NCI-H2171 treated with DMSO at 0.1 percent for 48 hours (cell line): ENCODE results near the gene ZNF74.
A peak's percentile ranks its signal among the peaks of the same experiment; 100 is the strongest.
"Not testable (repeated sequence)": the region's sequence is repeated elsewhere in the genome, so short reads cannot be mapped to it uniquely, and the experiment has no call there.

Experiments
- DNase-seq: peaks from one replicate; lab custom pipeline; 2025; lab: John Stamatoyannopoulos, UW

The ZNF74 gene

GRCh38 chr22:20393705-20394476 is at the start of gene ZNF74:
Gene ZNF74 (plus strand): TSS chr22:20394151. CDS start chr22:20394629, 478 bp downstream.
- peak; percentile 97 for DNase-seq

DNA sequence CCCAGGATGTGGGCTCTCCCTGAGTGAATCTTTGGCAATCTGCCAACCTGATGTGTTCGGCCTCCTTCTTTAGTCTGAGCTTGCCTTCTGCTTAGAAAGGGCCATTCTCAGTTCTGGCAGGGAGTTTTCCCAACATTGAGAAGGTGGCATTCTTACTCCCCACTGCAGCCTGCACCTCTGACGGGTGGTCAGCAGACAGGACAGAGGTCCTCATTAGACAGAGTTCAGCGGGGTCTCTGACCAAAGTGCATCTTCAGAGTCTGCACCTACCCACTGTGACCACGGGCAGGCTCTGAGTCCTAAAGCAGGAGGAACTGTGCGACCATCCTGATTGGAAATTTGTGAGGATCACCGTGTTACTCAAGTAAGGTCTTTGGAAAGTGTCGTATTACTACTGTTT is 47.4 kb upstream of the ZNF74 start:
- DNase-seq = not testable (repeated sequence)

DNA sequence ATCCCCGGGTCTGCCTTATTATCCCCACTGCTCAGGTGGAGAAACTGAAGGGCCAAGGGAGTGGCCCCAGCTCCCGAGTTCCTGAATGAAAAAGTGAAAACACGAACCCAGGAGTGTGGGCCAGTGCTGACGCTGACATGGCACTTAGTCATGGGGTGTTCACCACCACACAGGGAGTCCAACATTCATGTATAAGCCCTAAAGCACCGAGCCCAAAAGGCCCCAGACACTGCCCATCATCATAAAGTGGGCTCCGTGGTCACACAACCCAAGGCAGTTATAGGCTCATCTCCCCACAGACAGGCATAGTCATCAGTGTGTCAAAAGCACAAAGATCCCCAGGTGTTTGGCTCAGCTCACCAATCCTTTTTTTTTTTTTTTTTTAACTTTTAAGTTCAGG is 41.4 kb upstream of the ZNF74 start:
- not testable (repeated sequence) for DNase-seq

DNA sequence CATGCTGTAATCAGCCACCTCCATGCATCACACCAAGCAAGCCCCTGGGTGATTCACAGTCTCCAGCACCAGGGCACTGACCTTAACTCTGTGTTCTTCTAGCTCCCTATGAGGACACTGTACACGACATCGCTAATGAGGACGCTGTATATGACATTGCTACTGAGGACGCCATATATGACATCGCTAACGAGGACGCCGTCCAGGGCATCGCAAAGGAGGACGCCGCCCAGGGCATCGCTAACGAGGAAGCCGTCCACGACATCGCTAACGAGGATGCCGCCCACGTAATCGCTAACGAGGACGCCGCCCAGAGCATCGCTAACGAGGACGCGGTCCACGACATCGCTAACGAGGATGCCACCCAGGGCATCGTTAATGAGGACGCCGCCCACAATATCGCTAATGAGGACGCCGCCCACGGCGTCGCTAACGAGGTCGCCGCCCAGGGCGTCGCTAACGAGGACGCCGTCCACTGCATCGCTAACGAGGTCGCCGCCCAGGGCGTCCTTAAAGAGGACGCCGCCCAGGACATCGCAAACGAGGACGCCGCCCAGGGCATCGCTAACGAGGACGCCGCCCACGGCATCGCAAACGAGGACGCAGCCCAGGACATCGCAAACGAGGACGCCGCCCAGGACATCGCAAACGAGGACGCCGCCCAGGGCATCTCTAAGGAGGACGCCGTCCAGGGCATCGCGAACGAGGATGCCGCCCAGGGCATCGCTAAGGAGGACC is 39.5 kb upstream of the ZNF74 start:
- DNase-seq = no peak

DNA sequence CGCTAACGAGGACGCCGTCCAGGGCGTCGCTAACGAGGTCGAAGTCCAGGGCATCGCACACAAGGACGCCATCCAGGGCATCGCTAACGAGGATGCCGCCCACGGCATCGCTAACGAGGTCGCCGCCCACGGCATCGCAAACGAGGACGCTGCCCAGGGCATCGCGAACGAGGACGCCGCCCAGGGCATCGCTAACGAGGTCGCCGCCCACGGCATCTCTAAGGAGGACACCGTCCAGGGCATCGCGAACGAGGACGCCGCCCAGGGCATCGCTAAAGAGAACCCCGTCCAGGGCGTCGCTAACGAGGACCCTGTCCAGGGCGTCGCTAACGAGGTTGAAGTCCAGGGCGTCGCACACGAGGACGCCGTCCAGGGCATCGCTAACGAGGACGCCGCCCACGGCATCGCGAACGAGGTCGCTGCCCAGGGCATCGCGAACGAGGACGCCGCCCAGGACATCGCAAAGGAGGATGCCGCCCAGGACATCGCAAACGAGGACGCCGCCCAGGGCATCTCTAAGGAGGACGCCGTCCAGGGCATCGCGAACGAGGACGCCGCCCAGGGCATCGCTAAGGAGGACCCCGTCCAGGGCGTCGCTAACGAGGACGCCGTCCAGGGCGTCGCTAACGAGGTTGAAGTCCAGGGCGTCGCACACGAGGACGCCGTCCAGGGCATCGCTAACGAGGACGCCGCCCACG is 37.9 kb upstream of the ZNF74 start:
- not testable (repeated sequence) for DNase-seq

DNA sequence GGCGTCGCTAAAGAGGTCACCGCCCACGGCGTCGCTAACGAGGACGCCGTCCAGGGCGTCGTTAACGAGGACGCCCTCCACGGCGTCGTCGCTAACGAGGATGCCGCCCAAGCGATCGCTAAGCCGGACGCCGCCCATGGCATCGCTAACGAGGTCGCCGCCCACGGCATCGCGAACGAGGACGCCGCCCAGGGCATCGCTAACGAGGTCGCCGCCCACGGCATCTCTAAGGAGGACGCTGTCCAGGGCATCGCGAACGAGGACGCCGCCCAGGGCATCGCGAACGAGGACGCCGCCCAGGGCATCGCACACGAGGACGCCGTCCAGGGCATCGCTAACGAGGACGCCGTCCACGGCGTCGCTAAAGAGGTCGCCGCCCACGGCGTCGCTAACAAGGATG is 37.0 kb upstream of the ZNF74 start:
- not testable (repeated sequence) for DNase-seq

DNA sequence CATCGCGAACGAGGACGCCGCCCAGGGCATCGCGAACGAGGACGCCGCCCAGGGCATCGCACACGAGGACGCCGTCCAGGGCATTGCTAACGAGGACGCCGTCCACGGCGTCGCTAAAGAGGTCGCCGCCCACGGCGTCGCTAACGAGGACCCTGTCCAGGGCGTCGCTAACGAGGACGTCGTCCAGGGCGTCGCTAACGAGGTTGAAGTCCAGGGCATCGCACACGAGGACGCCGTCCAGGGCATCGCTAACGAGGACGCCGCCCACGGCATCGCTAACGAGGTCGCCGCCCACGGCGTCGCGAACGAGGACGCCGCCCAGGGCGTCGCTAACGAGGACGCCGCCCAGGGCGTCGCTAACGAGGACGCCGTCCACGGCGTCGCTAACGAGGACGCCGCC is 36.0 kb upstream of the ZNF74 start:
- not testable (repeated sequence) for DNase-seq

DNA sequence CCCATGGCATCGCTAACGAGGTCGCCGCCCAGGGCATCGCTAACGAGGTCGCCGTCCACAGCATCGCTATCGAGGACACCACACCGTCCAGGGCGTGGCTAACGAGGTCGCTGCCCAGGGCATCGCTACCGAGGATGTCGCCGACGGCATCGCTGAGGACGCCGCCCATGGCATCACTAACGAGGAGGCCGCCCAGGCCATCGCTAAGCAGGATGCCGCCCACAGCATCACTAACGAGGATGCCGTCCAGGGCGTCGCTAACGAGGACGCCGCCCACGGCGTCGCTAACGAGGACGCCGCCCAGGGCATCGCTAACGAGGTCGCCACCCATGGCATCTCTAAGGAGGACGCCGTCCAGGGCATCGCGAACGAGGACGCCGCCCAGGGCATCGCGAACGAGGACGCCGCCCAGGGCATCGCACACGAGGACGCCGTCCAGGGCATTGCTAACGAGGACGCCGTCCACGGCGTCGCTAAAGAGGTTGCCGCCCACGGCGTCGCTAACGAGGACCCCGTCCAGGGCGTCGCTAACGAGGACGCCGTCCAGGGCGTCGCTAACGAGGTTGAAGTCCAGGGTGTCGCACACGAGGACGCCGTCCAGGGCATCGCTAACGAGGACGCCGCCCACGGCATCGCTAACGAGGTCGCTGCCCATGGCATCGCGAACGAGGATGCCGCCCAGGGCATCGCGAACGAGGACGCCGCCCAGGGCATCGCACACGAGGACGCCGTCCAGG is 35.3 kb upstream of the ZNF74 start:
- DNase-seq = not testable (repeated sequence)

GRCh38 chr22:20360261-20360660 is 33.7 kb upstream of the ZNF74 start:
- DNase-seq = not testable (repeated sequence)

DNA sequence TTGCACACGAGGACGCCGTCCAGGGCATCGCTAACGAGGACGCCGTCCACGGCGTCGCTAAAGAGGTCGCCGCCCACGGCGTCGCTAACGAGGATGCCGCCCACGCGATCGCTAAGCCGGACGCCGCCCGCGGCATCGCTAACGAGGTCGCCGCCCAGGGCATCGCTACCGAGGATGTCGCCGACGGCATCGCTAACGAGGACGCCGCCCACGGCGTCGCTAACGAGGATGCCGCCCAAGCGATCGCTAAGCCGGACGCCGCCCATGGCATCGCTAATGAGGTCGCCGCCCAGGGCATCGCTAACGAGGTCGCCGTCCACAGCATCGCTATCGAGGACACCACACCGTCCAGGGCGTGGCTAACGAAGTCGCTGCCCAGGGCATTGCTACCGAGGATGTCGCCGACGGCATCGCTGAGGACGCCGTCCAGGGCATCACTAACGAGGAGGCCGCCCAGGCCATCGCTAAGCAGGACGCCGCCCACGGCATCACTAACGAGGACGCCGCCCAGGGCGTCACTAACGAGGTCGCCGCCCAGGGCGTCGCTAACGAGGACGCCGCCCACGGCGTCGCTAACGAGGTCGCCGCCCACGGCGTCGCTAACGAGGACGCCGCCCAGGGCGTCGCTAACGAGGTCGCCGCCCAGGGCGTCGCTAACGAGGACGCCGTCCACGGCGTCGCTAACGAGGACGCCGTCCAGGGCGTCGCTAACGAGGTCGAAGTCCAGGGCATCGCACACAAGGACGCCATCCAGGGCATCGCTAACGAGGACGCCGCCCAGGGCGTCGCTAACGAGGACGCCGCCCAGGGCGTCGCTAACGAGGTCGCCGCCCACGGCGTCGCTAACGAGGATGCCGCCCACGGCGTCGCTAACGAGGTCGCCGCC is 32.8 kb upstream of the ZNF74 start:
- DNase-seq = not testable (repeated sequence)

DNA sequence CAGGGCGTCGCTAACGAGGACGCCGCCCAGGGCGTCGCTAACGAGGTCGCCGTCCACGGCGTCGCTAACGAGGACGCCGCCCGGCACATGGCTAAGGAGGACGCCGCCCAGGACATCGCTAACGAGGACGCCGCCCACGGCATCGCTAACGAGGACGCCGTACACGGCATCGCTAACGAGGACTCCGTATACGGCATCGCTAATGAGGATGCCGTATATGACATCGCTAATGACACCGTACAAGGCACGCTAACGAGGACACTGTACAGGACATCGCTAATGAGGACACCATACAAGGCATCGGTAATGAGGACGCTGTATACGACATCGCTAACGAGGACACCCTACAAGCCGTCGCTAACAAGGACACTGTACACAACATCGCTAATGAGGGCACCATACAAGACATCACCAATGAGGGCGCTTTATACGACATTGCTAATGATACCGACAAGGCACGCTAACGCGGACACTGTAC is 32.2 kb upstream of the ZNF74 start:
- not testable (repeated sequence) for DNase-seq

- not testable (repeated sequence) for DNase-seq
These were observed 31.5 kb upstream of the ZNF74 start for GRCh38 chr22:20362403-20362802.

GRCh38 chr22:20364335-20365260 is 29.4 kb upstream of the ZNF74 start:
- DNase-seq = not testable (repeated sequence)

DNA sequence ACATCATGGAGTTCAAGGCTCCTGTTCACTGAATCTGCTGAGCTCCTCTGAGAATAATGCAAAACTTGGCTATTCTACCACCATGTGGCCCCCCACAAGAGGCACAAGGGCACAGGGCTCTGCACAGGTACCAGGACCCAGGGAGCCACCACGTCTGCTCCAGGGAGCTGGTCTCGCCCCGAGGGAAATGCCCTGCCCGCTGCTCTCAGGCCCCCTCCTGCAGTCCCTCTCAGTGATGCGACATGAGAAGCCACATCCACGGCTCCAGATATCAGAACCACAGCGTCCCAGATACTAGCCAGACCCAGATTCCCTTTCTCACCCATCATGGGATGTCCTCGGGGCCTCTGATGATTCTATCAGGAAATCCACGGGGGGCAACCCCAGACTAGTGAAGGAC is 27.1 kb upstream of the ZNF74 start:
- not testable (repeated sequence) for DNase-seq

DNA sequence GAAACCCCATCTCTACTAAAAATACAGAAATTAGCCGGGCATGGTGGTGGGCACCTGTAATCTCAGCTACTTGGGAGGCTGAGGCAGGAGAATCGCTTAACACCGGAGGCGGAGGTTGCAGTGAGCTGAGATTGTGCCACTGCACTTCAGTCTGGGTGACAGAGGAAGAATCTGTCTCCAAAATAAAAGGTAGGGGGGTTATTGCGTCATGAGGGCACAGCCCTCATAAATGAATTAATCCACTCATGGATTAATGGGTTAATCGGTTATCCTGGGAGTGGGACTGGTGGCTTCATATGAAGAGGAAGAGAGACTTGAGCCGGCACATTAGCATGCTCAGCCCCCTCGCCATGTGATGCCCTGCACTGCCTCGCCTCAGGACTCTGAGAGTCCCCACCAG is 25.1 kb upstream of the ZNF74 start:
- not testable (repeated sequence) for DNase-seq

- not testable (repeated sequence) for DNase-seq
These were observed 22.3 kb upstream of the ZNF74 start for GRCh38 chr22:20371687-20372086.

- DNase-seq = not testable (repeated sequence)
These were observed 21.5 kb upstream of the ZNF74 start for GRCh38 chr22:20372406-20372854.

DNA sequence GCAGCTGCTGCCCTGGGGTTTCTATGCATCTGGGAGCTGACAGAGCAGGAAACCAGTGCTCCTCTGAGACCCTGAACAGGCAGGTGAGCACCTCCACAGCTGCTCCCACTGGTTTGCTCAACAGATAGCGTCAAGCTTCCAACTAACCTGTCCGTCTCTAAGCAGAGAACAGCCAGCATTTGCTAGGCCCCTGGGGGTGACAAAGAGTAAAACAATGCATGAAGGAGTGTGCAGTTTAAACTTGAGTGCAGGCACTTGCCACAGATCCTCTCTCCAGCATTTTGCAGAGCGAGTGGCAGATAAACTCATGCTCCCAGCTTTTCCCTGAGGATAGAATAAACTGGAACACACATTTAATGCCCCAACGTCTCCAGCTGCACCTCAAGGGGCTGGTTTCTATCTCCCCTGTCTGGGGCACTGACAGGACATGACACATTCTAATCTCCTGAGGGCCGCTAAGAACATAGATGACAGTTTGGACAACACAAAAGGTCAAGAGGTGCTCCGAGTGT is 20.7 kb upstream of the ZNF74 start:
- peak; percentile 47 for DNase-seq

- DNase-seq = not testable (repeated sequence)
These were observed 19.8 kb upstream of the ZNF74 start for GRCh38 chr22:20374130-20374529.
